Lung (tissue), 12 donors: ENCODE data around the gene SAXO1. TPM values are rescaled to one million over a fixed set of nuclear protein-coding genes. Genes with fewer than 3 reads are reported as not detected.

Source experiments
- ATAC-seq: fragments of 200-7000 bp; cut with Tn5 transposase; one replicate; pipeline ENCODE4 v1.9.1; 2020; ENCODE audit warnings: moderate number of reproducible peaks; ENCODE audit not compliant: insufficient read depth, low FRiP score
- DNase-seq, 3 donors: peaks; one replicate each; pipeline ENCODE4 v3.0.0-alpha.2; 2013 to 2017
- H3K27ac ChIP-seq, 2 donors: one replicate each; pipeline ENCODE4 v1.5.1; 2013; ENCODE audit warnings: mild to moderate bottlenecking in 2 of 2, moderate library complexity in 2 of 2, control low read depth in 1 of 2, inconsistent platforms in 1 of 2, low read depth in 1 of 2, low read length in 1 of 2
- H3K27me3 ChIP-seq, 3 donors: one replicate each; pipeline ENCODE4 v1.5.1; 2013; ENCODE audit warnings: low read length in 2 of 3; ENCODE audit not compliant: control insufficient read depth in 3 of 3, insufficient read depth in 3 of 3
- H3K36me3 ChIP-seq, 4 donors: one replicate each; pipeline ENCODE4 v1.5.1; 2013; ENCODE audit warnings: low read length in 4 of 4, mild to moderate bottlenecking in 1 of 4, moderate library complexity in 1 of 4; ENCODE audit not compliant: control insufficient read depth in 4 of 4, insufficient read depth in 4 of 4
- H3K4me1 ChIP-seq, 5 donors: one replicate each; pipeline ENCODE4 v1.5.1; 2013; ENCODE audit warnings: low read length in 5 of 5, mild to moderate bottlenecking in 2 of 5, moderate library complexity in 1 of 5; ENCODE audit not compliant: control insufficient read depth in 5 of 5, insufficient read depth in 5 of 5
- H3K4me3 ChIP-seq: one replicate; pipeline ENCODE4 v1.5.1; 2013; ENCODE audit warnings: mild to moderate bottlenecking, control low read depth, moderate library complexity
- H3K9ac ChIP-seq, 2 donors: one replicate each; pipeline ENCODE4 v1.5.1; 2013; ENCODE audit warnings: low read length in 2 of 2, control low read depth in 1 of 2; ENCODE audit not compliant: insufficient read depth in 1 of 2
- H3K9me3 ChIP-seq, 4 donors: one replicate each; pipeline ENCODE4 v1.5.1; 2013; ENCODE audit warnings: low read length in 3 of 4, mild to moderate bottlenecking in 1 of 4, moderate library complexity in 1 of 4; ENCODE audit not compliant: control insufficient read depth in 4 of 4, insufficient read depth in 3 of 4
- CTCF ChIP-seq: IDR thresholded peaks from 2 replicates; pipeline ENCODE4 v1.5.1; 2012; ENCODE audit warnings: mild to moderate bottlenecking; ENCODE audit errors: control extremely low read depth, extremely low read depth
- WGBS, 2 donors: extraction: QIAGEN DNeasy Blood & Tissue Kit; methylation state at CpG; one replicate each; pipeline ENCODE4 v1.1.7; 2013; 5-methylcytosine and 5-hydroxymethylcytosine counted together
- polyA plus RNA-seq, 2 donors: library from polyadenylated mRNA; stranded (reverse); fragments of 200-250 nt; gene quantifications; one replicate each; pipeline ENCODE4 v1.2.1, GENCODE V29; 2013
- total RNA-seq, 2 donors: library from RNA; depleted of rRNA in 1 of 2; stranded (reverse); fragments of >200 nt in 1 of 2; gene quantifications; one replicate each; pipeline ENCODE4 v1.2.1, GENCODE V29; 2014 to 2021
- donor health status: control.
- donor health status: control.
- donor health status: Bipolar disorder and iron deficiency.
- donor health status: healthy.
- donor health status: DM: yes; HTN: yes; CAD: no.

Gene SAXO1
- total and polyA plus RNA-seq, 4 donors, result 0.02 to 0.54 (median 0.21) TPM

GRCh38 chr9:18896004-18896403 is 137.0 kb downstream of the SAXO1 start:
- DNase-seq, result no peak
- no peaks in the 10 kb centered on the region for H3K27me3 ChIP-seq
- no peak overlapping the region for H3K4me3 ChIP-seq
- ATAC-seq, result no peak
- peaks cover 0 to 10% (median 8%) of the 10 kb centered on the region in 4 donors for H3K9me3 ChIP-seq
- no peak for TF ChIP-seq CTCF
- no peak overlapping the region for H3K9ac ChIP-seq
- peaks cover 0 to 2% (median 0%) of the 10 kb centered on the region in 4 donors for H3K36me3 ChIP-seq
- no peaks in the 10 kb centered on the region for H3K4me1 ChIP-seq
- H3K27ac ChIP-seq, result no peak overlapping the region

GRCh38 chr9:18893491-18893890 is 139.5 kb downstream of the SAXO1 start:
- peaks cover 0 to 10% (median 8%) of the 10 kb centered on the region in 4 donors for H3K9me3 ChIP-seq
- H3K4me3 ChIP-seq, result no peak overlapping the region
- H3K27me3 ChIP-seq, result no peaks in the 10 kb centered on the region
- H3K36me3 ChIP-seq, result peaks cover 0 to 2% (median 0%) of the 10 kb centered on the region in 4 donors
- no peak overlapping the region for H3K9ac ChIP-seq
- ATAC-seq, result no peak
- no peak overlapping the region for H3K27ac ChIP-seq
- TF ChIP-seq CTCF, result no peak
- DNase-seq, result no peak
- H3K4me1 ChIP-seq, result no peaks in the 10 kb centered on the region
- WGBS, 2 donors, result 83 to 95% methylated on average over 1 of the region's 1 CpG

- H3K27me3 ChIP-seq, result no peaks in the 10 kb centered on the region
- no peak overlapping the region for H3K27ac ChIP-seq
- TF ChIP-seq CTCF, result no peak
- peaks cover 0 to 10% (median 8%) of the 10 kb centered on the region in 4 donors for H3K9me3 ChIP-seq
- no peak for ATAC-seq
- no peak for DNase-seq
- peaks cover 0 to 2% (median 0%) of the 10 kb centered on the region in 4 donors for H3K36me3 ChIP-seq
- no peak overlapping the region for H3K9ac ChIP-seq
- WGBS, 2 donors, result 78 to 86% methylated on average over 4 of the region's 4 CpGs
- H3K4me1 ChIP-seq, result no peaks in the 10 kb centered on the region
- H3K4me3 ChIP-seq, result no peak overlapping the region
Observed at GRCh38 chr9:18893046-18893445, 140.0 kb downstream of the SAXO1 start.
